Heart right ventricle (tissue), 16 donors: ENCODE data around the gene PNMA8C. TPM values are rescaled to one million over a fixed set of nuclear protein-coding genes. Genes with fewer than 3 reads are reported as not detected.
"Not testable (repeated sequence)": the region's sequence is repeated elsewhere in the genome, so short reads cannot be mapped to it uniquely, and the experiment has no call there.

Experiments used
- ATAC-seq, 8 donors: fragments of 200-7000 bp; cut with Tn5 transposase; one replicate each; pipeline ENCODE4 v1.9.1; 2020; ENCODE audit warnings: mild to moderate bottlenecking in 8 of 8, moderate library complexity in 8 of 8, moderate number of reproducible peaks in 1 of 8
- DNase-seq, 2 donors: peaks; one replicate each; pipeline ENCODE4 v3.0.0-alpha.2; 2020
- H3K27ac ChIP-seq, 10 donors: fragments of 200-600 bp; sonication (generic) in 2 of 10; one replicate each; pipeline versions ENCODE4 v1.5.0 to v1.8.0; 2020 to 2022; ENCODE audit warnings: mild to moderate bottlenecking in 3 of 10
- H3K27me3 ChIP-seq, 7 donors: fragments of 200-600 bp; one replicate each; pipeline ENCODE4 v1.8.0; 2021 to 2022; ENCODE audit warnings: mild to moderate bottlenecking in 2 of 7
- H3K36me3 ChIP-seq, 9 donors: fragments of 200-600 bp; sonication (generic) in 1 of 9; one replicate each; pipeline versions ENCODE4 v1.5.0 to v1.8.0; 2020 to 2022; ENCODE audit warnings: mild to moderate bottlenecking in 2 of 9
- H3K4me1 ChIP-seq, 9 donors: fragments of 200-600 bp; sonication (generic) in 1 of 9; one replicate each; pipeline versions ENCODE4 v1.5.0 to v1.8.0; 2020 to 2022; ENCODE audit warnings: mild to moderate bottlenecking in 4 of 9
- H3K4me3 ChIP-seq, 10 donors: fragments of 200-600 bp; sonication (generic) in 2 of 10; one replicate each; pipeline versions ENCODE4 v1.5.0 to v1.8.0; 2020 to 2022; ENCODE audit warnings: mild to moderate bottlenecking in 7 of 10, moderate library complexity in 2 of 10
- H3K9me3 ChIP-seq, 11 donors: fragments of 200-600 bp in 10 of 11; sonication (generic) in 2 of 11; one replicate each; pipeline versions ENCODE4 v1.5.0 to v1.8.0; 2013 to 2022; ENCODE audit warnings: mild to moderate bottlenecking in 2 of 11, control low read depth in 1 of 11, moderate library complexity in 1 of 11
- CTCF ChIP-seq, 9 donors: fragments of 200-600 bp; sonication (generic) in 2 of 9; IDR thresholded peaks; one replicate each; pipeline versions ENCODE4 v1.5.0 to v1.8.0; 2021 to 2022; ENCODE audit warnings: antibody characterized with exemption in 9 of 9, mild to moderate bottlenecking in 5 of 9, moderate library complexity in 1 of 9
- WGBS, 2 donors: extraction: QIAGEN DNeasy Blood & Tissue Kit; methylation state at CpG; one replicate each; pipeline ENCODE4 v1.1.7; 2013; ENCODE audit warnings: inconsistent platforms in 1 of 2; 5-methylcytosine and 5-hydroxymethylcytosine counted together
- intact Hi-C, 10 donors: fragments of 100-400 bp; cut with DNase I; formaldehyde crosslinking; loops; one replicate each; pipeline versions ENCODE4 v1.11.1 to v1.14.2; 2022
- polyA plus RNA-seq, 2 donors: library from polyadenylated mRNA; stranded (reverse); fragments of 200-250 nt; gene quantifications; one replicate each; pipeline ENCODE4 v1.2.3, GENCODE V29; 2013
- total RNA-seq, 10 donors: library from RNA; stranded (reverse); fragmentation: NEBNext Ultra II Directional in 3 of 10; extraction: Animal tissue kit (Norgen Biotek cat#: 25700) in 3 of 10; gene quantifications; one replicate each; pipeline versions ENCODE4 v1.2.1 to v1.2.4, GENCODE V29; 2021 to 2023
- donor health status: Arrhythmogenic right ventricular cardiomyopathy.
- donor health status: ischemic (EF 13 %, LVEDD 7.1; RV severe dilation, severe dysfunction).
- donor health status: healthy with polysubstance abuse.
- donor health status: DM: no; HTN: yes; CAD: no.
- donor health status: DM: no; HTN: no; CAD: no.
- donor health status: ischemic (EF 25% LVEDD 6.9; RV normal size, moderate dysfunction).
- donor health status: ischemic (EF 25% LVEDD 5.7; RV mildly dilated, moderate dysfunction).
- donor health status: healthy.
- donor health status: DM: yes; HTN: yes; CAD: no.
- donor health status: Ischemic cardiomyopathy.
- donor health status: ischemic (EF 35%, LVEDD 5.7; RV mildly dilated, moderate dysfunction).
- donor health status: nonischemic (EF 11% LVEDD 7.7; RV severe dilation, severe dysfunction).
- donor health status: DM: yes; HTN: yes; CAD: no.
- donor health status: PGD.
- donor health status: ischemic (EF 29% LVEDD 5.4; RV normal size, mild dysfunction).
- donor health status: nonischemic (EF 23%, LVEDD 6.1; RV moderate dilation, normal function).

Gene PNMA8C
- total and polyA plus RNA-seq, 12 donors, result 0.01 to 0.13 (median 0.07) TPM; not detected in 5

DNA sequence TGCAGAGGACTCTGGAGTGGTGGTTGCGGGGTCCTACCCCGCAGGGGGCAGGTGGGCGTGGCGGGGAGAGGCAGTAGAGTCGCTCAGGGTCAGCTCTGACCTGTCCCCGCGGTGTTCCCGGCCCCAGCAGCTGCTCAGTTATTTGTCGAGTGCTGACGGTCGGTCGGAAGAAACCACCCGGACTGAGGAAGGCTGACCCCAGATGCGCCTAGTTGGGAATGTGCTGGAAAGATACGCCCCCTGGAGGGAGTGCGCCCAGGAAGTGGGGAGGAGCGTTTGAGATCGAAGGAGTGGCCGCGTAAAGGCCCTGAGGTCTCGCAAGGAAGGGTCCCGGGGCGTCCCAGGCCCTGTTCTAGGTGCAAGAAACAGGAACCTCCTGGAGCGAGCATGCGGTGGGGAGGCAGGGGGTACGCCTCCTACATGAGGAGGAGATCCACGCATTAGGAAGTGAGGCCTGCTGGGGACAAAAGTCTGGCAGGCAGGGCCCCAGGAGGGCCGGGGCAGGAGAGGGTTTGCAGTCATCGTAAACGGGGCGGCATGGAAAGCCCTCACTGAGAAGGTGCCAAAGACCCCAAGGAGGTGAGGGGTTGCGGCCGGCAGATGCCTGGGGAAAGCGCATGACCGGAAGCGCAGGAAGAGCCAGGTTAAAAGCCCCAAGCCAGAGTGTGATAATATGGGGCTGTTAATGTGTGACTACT lies 24.5 kb downstream of the PNMA8C start:
- peak; percentile 22 to 63 (median 56) for ATAC-seq
- peak; percentile 29 to 48 for DNase-seq
- Histone ChIP-seq H3K9me3 (no peaks in the 10 kb centered on the region), H3K36me3 (no peaks in the 10 kb centered on the region), H3K4me3 (peak overlapping the region; percentile 16 to 55 (median 42)), H3K27ac (peak overlapping the region in 9 of 10 donors; percentile 16 to 75 (median 58)), H3K4me1 (peaks cover 5 to 49% (median 24%) of the 10 kb centered on the region in 9 donors), H3K27me3 (peaks cover 0 to 77% (median 46%) of the 10 kb centered on the region in 7 donors)
- TF ChIP-seq CTCF (IDR thresholded peaks at IDR 0.05), result peak in 4 of 9 donors; percentile 18 to 36 (median 27)
- WGBS, 2 donors, result 3 to 4% methylated on average over 36 of the region's 36 CpGs
- intact Hi-C loops, result loop anchor here in 2 of 10 donors (2.0 to 5.0 kb wide), 2 partner anchors 83 kb away; no protein-coding TSS in a partner anchor

GRCh38 chr19:46402725-46403124 lies 26.0 kb downstream of the PNMA8C start:
- Histone ChIP-seq H3K4me3 (peak overlapping the region in 2 of 10 donors; percentile 14 to 22), H3K36me3 (no peaks in the 10 kb centered on the region), H3K9me3 (no peaks in the 10 kb centered on the region), H3K4me1 (peaks cover 0 to 36% (median 16%) of the 10 kb centered on the region in 9 donors), H3K27ac (no peak overlapping the region), H3K27me3 (peaks cover 0 to 74% (median 43%) of the 10 kb centered on the region in 7 donors)
- WGBS, 2 donors, result 90% methylated on average over 11 of the region's 11 CpGs
- DNase-seq (no peak), ATAC-seq (peak in 1 of 8 donors; percentile 1)
- no peak for TF ChIP-seq CTCF (IDR thresholded peaks at IDR 0.05)
- intact Hi-C loops, result loop anchor here in 6 of 10 donors (1.0 to 5.0 kb wide), 4 partner anchors 84 to 86 kb away; no protein-coding TSS in a partner anchor

DNA sequence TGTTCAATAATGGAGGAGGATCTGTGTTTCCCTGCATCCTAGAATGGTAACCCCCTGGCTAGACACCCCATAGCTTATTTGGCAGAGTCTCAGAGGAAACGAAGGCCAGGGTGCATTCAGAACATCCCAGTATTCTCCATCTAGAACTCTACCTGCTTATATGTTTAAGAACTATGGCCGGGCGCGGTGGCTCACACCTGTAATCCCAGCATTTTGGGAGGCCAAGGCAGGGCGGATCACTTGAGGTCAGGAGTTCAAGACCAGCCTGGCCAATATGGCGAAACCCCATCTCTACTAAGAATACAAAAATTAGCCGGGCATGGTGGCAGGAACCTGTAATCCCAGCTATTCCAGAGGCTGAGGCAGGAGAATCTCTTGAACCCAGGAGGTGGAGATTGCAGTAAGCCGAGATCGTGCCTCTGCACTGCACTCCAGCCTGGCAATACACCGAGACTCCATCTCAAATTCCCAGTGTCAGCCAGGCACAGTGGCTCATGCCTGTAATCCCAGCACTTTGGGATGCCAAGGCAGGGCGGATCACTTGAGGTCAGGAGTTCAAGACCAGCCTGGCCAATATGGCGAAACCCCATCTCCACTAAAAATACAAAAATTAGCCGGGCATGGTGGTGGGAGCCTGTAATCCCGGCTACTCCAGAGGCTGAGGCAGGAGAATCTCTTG lies 30.8 kb downstream of the PNMA8C start:
- not testable (repeated sequence) for DNase-seq, H3K4me1 ChIP-seq, H3K9me3 ChIP-seq, H3K36me3 ChIP-seq, H3K27ac ChIP-seq, ATAC-seq, H3K4me3 ChIP-seq
- WGBS, 2 donors, result 90% methylated on average over 14 of the region's 14 CpGs
- intact Hi-C loops, result loop anchor here in 8 of 10 donors (2.0 to 10.0 kb wide), 6 partner anchors 91 to 123 kb away; no protein-coding TSS in a partner anchor
- peaks cover 0 to 37% (median 13%) of the 10 kb centered on the region in 7 donors for H3K27me3 ChIP-seq

DNA sequence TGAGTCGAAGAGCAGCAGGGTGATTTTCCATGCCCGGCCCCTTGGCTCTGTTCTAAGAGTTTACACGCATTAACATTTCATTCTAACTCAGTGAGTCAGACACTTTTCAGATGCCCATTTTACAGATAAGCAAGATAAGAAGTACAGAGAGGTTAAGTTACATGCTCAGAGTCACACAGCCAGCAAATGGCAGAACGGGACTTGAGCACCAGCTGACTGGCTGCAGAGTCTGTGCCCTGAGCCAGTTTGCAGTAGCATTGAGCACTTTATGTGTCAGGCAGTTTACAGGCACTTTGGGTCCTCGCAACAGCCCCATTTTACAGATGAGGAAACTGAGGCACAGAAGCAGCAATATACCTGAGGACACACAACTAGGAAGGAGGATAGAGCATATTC lies 34.3 kb downstream of the PNMA8C start:
- ATAC-seq, result no peak
- peaks cover 0 to 13% (median 0%) of the 10 kb centered on the region in 9 donors for H3K4me1 ChIP-seq
- H3K27ac ChIP-seq, result no peak overlapping the region
- H3K4me3 ChIP-seq, result no peak overlapping the region
- intact Hi-C loops, result loop anchor here in 9 of 10 donors (2.0 to 10.0 kb wide), 6 partner anchors 92 to 120 kb away; no protein-coding TSS in a partner anchor
- no peak for DNase-seq
- peaks cover 0 to 9% (median 0%) of the 10 kb centered on the region in 7 donors for H3K27me3 ChIP-seq
- TF ChIP-seq CTCF (IDR thresholded peaks at IDR 0.05), result no peak
- H3K9me3 ChIP-seq, result no peaks in the 10 kb centered on the region
- 93 to 95% methylated on average over 5 of the region's 5 CpGs for WGBS, 2 donors
- peaks cover 0 to 39% (median 19%) of the 10 kb centered on the region in 9 donors for H3K36me3 ChIP-seq
